ENCODE data around the gene SPC24.
"Not testable (repeated sequence)": the region's sequence is repeated elsewhere in the genome, so short reads cannot be mapped to it uniquely, and the experiment has no call there.

Gene SPC24

DNA sequence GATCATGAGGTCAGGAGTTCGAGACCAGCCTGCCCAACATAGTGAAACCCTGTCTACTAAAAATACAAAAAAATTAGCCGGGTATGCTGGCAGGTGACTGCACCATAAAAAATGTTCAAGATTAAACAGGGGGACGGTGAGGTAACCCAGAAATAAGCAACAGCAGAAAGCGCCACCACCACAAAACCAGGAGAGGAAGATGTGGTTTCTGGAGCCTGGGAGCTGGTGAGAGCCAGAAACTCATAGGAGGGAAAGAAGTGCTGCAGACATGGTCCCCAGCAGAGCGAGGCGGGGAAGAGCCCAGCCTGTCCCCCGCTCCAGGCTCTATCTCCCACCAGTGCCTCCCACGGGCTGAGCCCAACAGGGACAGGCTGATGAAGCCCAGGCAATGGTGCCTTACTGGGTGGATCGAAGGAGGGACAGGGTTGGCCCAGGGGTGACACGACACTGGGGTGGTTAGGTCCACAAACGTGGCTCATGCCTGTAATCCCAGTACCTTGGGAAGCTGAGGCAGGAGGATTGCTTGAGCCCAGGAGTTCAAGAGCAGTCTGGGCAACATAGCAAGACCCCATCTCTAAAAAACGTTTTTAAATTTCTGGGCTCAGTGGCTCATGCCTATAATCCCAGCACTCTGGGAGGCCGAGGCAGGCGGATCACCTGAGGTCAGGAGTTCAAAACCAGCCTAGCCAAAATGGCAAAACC lies 19.0 kb downstream of the SPC24 start:
- TF ChIP-seq, protein P1, sequence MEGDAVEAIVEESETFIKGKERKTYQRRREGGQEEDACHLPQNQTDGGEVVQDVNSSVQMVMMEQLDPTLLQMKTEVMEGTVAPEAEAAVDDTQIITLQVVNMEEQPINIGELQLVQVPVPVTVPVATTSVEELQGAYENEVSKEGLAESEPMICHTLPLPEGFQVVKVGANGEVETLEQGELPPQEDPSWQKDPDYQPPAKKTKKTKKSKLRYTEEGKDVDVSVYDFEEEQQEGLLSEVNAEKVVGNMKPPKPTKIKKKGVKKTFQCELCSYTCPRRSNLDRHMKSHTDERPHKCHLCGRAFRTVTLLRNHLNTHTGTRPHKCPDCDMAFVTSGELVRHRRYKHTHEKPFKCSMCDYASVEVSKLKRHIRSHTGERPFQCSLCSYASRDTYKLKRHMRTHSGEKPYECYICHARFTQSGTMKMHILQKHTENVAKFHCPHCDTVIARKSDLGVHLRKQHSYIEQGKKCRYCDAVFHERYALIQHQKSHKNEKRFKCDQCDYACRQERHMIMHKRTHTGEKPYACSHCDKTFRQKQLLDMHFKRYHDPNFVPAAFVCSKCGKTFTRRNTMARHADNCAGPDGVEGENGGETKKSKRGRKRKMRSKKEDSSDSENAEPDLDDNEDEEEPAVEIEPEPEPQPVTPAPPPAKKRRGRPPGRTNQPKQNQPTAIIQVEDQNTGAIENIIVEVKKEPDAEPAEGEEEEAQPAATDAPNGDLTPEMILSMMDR (IDR thresholded peaks at IDR 0.05; ENCODE audit: low read depth, low read length, missing control alignments), result no peak
- in situ Hi-C loops (cut with HindIII; ENCODE audit: low sequenced_read_pairs), result no loop called here

DNA sequence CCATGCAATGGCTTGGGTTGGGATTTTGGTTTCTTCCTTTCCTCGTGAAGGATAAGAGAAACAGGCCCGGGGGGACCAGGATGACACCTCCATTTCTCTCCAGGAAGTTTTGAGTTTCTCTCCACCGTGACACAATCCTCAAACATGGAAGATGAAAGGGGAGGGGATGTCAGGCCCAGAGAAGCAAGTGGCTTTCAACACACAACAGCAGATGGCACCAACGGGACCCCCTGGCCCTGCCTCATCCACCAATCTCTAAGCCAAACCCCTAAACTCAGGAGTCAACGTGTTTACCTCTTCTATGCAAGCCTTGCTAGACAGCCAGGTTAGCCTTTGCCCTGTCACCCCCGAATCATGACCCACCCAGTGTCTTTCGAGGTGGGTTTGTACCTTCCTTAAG lies 24.1 kb downstream of the SPC24 start:
- in situ Hi-C loops (cut with HindIII; ENCODE audit: low sequenced_read_pairs), result no loop called here
- H3K4me3 ChIP-seq (ENCODE audit: low read depth, low read length), result no peak overlapping the region
- TF ChIP-seq, protein P1 (IDR thresholded peaks at IDR 0.05; ENCODE audit: low read depth, low read length, missing control alignments), result no peak
- no peak for DNase-seq (ENCODE audit: low read depth)

More for the DNA sequence above, 19.0 kb downstream of the SPC24 start:
- no peak for DNase-seq (ENCODE audit: low read depth)
- no peak overlapping the region for H3K4me3 ChIP-seq (ENCODE audit: low read depth, low read length)

DNA sequence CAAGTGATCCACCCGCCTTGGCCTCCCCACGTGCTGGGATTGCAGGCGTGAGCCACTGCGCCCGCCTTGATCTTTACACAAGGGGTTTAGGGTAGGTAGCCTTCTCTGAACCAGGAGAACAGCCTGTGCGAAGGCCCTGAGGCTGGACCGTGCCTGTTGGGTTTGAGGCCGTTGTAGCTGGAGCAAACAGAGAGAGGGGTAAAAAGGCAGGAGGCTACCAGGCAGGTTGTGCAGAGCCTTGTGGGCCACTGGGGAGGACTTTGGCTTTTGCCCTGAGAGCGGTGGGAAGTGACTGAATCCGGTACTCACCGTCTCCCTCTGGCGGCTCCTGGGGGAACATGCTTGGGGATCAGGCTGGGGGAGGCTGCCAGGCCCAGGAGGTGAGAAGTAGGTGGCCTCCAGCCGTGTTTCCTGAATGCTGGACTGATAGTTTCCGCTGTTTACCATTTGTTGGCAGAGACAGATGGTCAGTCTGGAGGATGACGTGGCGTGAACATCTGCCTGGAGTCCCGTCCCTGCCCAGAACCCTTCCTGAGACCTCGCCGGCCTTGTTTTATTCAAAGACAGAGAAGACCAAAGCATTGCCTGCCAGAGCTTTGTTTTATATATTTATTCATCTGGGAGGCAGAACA lies 24.6 kb downstream of the SPC24 start:
- no peak overlapping the region for H3K4me3 ChIP-seq (ENCODE audit: low read depth, low read length)
- in situ Hi-C loops (cut with HindIII; ENCODE audit: low sequenced_read_pairs), result no loop called here
- TF ChIP-seq, protein P1 (IDR thresholded peaks at IDR 0.05; ENCODE audit: low read depth, low read length, missing control alignments), result peak; percentile 95
- DNase-seq (ENCODE audit: low read depth), result peak; percentile 29

DNA sequence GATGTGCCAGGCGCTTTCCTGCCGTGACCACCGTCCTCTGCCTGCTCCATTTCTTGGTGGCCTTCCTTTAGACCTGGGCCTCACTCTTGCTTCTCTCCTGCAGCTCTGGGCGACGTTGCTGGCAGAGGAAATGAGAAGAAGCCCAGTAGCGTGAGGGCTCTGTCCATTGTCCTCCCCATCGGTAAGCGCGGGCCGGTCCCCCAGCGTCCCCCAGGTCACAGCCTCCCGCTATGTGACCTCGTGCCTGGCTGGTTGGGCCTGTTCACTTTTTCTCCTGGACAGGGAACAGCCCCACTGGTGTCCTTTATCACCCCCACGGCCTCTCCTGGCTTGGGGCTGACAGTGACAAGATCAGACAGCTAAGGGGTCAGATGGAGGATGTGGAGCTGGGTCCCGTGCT lies 27.7 kb downstream of the SPC24 start:
- DNase-seq (ENCODE audit: low read depth), result no peak
- TF ChIP-seq, protein P1 (IDR thresholded peaks at IDR 0.05; ENCODE audit: low read depth, low read length, missing control alignments), result no peak
- in situ Hi-C loops (cut with HindIII; ENCODE audit: low sequenced_read_pairs), result no loop called here
- no peak overlapping the region for H3K4me3 ChIP-seq (ENCODE audit: low read depth, low read length)

DNA sequence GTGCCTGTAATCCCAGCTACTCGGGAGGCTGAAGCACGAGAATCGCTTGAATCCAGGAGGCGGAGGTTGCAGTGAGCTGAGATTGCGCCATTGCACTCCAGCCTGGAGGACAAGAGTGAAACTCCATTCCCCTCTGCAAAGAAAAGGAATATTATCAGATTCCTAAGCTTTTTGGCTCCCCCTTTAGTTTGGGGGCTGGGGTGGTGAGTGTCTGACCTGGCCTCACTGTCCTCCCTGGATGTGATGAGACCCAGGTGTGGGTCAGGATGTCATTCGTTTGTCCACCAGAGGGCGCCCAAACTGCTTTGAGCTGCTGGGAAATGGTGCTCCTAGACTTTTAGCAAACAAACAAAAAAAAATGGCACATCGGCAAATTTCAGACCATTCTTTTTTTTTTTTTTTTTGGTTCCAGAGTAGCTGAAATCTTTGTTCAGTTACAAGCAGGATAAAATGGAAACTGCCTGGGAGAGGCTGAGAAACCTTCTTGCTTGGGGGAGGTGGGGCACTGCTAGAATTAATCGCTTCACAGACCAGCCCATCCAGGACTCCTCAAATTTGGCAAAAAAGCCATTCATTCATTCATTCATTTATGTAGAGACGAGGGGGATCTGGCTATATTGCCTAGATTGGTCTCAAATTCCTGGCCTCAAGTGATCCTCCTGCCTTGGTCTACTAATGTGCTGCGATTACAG lies 29.4 kb downstream of the SPC24 start:
- in situ Hi-C loops (cut with HindIII; ENCODE audit: low sequenced_read_pairs), result no loop called here
- DNase-seq (ENCODE audit: low read depth), result peak; percentile 49
- TF ChIP-seq, protein P1 (IDR thresholded peaks at IDR 0.05; ENCODE audit: low read depth, low read length, missing control alignments), result peak; percentile 83
- H3K4me3 ChIP-seq (ENCODE audit: low read depth, low read length), result no peak overlapping the region

DNA sequence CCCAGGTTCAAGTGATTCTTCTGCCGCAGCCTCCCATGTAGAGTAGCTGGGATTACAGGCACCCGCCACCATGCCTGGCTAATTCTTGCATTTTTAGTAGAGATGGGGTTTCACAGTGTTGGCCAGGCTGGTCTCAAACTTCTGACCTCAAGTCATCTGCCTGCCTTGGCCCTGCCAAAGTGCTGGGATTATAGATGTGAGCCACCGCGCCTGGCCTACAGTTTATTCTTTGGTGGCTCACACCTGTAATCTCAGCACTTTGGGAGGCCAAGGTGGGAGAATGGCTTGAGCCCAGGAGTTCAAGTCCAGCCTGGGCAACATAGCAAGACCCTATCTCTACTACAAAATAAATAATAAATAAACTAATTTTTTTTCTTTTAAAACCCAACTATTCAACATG lies 31.4 kb downstream of the SPC24 start:
- in situ Hi-C loops (cut with HindIII; ENCODE audit: low sequenced_read_pairs); DNase-seq (ENCODE audit: low read depth); H3K4me3 ChIP-seq (ENCODE audit: low read depth, low read length): not testable (repeated sequence)

DNA sequence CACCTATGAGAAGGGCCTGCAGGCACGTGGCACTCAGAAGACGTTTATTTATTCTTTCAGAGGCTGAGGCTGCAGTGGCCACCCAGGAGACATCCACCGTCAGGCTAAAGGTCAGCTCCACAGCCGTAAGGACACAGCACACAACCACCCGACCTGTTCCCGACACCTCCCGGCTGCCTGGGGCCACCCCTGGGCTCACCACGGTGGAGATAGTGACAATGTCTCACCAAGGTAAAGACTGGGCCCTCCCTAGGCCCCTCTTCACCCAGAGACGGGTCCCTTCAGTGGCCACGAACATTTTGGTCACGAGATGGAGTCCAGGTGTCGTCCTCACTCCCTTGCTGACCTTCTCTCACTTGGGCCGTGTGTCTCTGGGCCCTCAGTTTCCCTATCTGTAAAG lies 32.5 kb downstream of the SPC24 start:
- in situ Hi-C loops (cut with HindIII; ENCODE audit: low sequenced_read_pairs), result no loop called here
- TF ChIP-seq, protein P1 (IDR thresholded peaks at IDR 0.05; ENCODE audit: low read depth, low read length, missing control alignments), result no peak
- no peak for DNase-seq (ENCODE audit: low read depth)
- H3K4me3 ChIP-seq (ENCODE audit: low read depth, low read length), result no peak overlapping the region

DNA sequence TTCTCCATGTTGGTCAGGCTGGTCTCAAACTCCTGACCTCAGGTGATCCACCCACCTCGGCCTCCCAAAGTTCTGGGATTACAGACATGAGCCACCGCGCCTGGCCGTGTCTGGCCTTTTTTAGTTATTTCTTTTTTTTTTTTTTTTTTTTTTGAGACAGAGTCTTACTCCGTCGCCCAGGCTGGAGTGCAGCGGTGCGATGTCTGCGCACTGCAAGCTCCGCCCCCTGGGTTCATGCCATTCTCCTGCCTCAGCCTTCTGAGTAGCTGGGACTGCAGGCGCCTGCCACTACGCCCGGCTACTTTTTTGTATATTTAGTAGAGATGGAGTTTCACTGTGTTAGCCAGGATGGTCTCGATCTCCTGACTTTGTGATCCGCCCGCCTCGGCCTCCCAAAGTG lies 33.6 kb downstream of the SPC24 start:
- in situ Hi-C loops (cut with HindIII; ENCODE audit: low sequenced_read_pairs); H3K4me3 ChIP-seq (ENCODE audit: low read depth, low read length); DNase-seq (ENCODE audit: low read depth): not testable (repeated sequence)

Measured in astrocyte of the cerebellum (primary cell).